Chondrocyte (in vitro differentiated cells): ENCODE measurements around the gene TMEM150C. TPM values are rescaled to one million over a fixed set of nuclear protein-coding genes. Genes with fewer than 3 reads are reported as not detected.

Source experiments
- DNase-seq: peaks from one replicate; pipeline ENCODE4 v3.0.0; 2021; ENCODE audit warnings: mixed read lengths, low spot score
- H3K27ac Mint-ChIP-seq: one replicate; pipeline ENCODE4 v1.8.0; 2021; ENCODE audit warnings: mild to moderate bottlenecking, moderate library complexity, mixed read lengths; ENCODE audit not compliant: unreplicated experiment
- H3K27me3 Mint-ChIP-seq: 2 replicates; pipeline ENCODE4 v1.8.0; 2021; ENCODE audit warnings: low read depth, mixed read lengths
- H3K36me3 Mint-ChIP-seq: 2 replicates; pipeline ENCODE4 v1.8.0; 2021; ENCODE audit warnings: low read depth, mixed read lengths
- H3K4me1 Mint-ChIP-seq: 2 replicates; pipeline ENCODE4 v1.8.0; 2021; ENCODE audit warnings: low read depth, mild to moderate bottlenecking, mixed read lengths
- H3K4me3 Mint-ChIP-seq: one replicate; pipeline ENCODE4 v1.8.0; 2021; ENCODE audit warnings: mild to moderate bottlenecking, moderate library complexity, mixed read lengths; ENCODE audit not compliant: unreplicated experiment
- H3K9me3 Mint-ChIP-seq: 2 replicates; pipeline ENCODE4 v1.8.0; 2021; ENCODE audit warnings: low read depth, mixed read lengths
- CTCF ChIP-seq: fragments of 200-600 bp; sonication (generic); IDR thresholded peaks from 2 replicates; pipeline ENCODE4 v1.5.0; 2021; ENCODE audit warnings: antibody characterized with exemption, mild to moderate bottlenecking, moderate library complexity
- total RNA-seq: library from RNA; stranded (reverse); gene quantifications from 3 replicates; pipeline ENCODE4 v1.2.1, GENCODE V29; 2021

The TMEM150C gene
- total RNA-seq, 1 donor from 2014 or later = 2.3 TPM

GRCh38 chr4:82439088-82439487 is 122.7 kb downstream of the TMEM150C start:
- no peaks in the 10 kb centered on the region for H3K27me3 Mint-ChIP-seq
- no peak for TF ChIP-seq CTCF
- no peak overlapping the region for H3K27ac Mint-ChIP-seq
- no peak overlapping the region for H3K4me3 Mint-ChIP-seq
- no peak for DNase-seq
- H3K36me3 Mint-ChIP-seq = peaks cover 2% of the 10 kb centered on the region
- H3K9me3 Mint-ChIP-seq = no peaks in the 10 kb centered on the region
- peaks cover 10% of the 10 kb centered on the region for H3K4me1 Mint-ChIP-seq

GRCh38 chr4:82437285-82438005 is 124.3 kb downstream of the TMEM150C start:
- DNase-seq = no peak
- H3K27ac Mint-ChIP-seq = peak overlapping the region; percentile 75

GRCh38 chr4:82436780-82437179 is 125.0 kb downstream of the TMEM150C start:
- no peak for DNase-seq
- Mint-ChIP-seq H3K4me1 (peaks cover 30% of the 10 kb centered on the region), H3K27me3 (no peaks in the 10 kb centered on the region), H3K9me3 (no peaks in the 10 kb centered on the region), H3K27ac (peak overlapping the region; percentile 30), H3K36me3 (peaks cover 2% of the 10 kb centered on the region), H3K4me3 (no peak overlapping the region)
- TF ChIP-seq CTCF = no peak

More at GRCh38 chr4:82437285-82438005, 124.3 kb downstream of the TMEM150C start:
- peaks cover 2% of the 10 kb centered on the region for H3K36me3 Mint-ChIP-seq
- H3K4me3 Mint-ChIP-seq = no peak overlapping the region
- no peaks in the 10 kb centered on the region for H3K9me3 Mint-ChIP-seq
- peaks cover 23% of the 10 kb centered on the region for H3K4me1 Mint-ChIP-seq
- TF ChIP-seq CTCF = no peak
- H3K27me3 Mint-ChIP-seq = no peaks in the 10 kb centered on the region

- Mint-ChIP-seq H3K27me3 (no peaks in the 10 kb centered on the region), H3K4me1 (peaks cover 37% of the 10 kb centered on the region), H3K9me3 (no peaks in the 10 kb centered on the region), H3K4me3 (no peak overlapping the region), H3K27ac (no peak overlapping the region), H3K36me3 (peaks cover 2% of the 10 kb centered on the region)
- no peak for DNase-seq
- TF ChIP-seq CTCF = no peak
Measured at GRCh38 chr4:82436130-82436529, 125.7 kb downstream of the TMEM150C start.

GRCh38 chr4:82434949-82435348 is 126.8 kb downstream of the TMEM150C start:
- Mint-ChIP-seq H3K4me1 (peaks cover 37% of the 10 kb centered on the region), H3K36me3 (peaks cover 2% of the 10 kb centered on the region), H3K27me3 (no peaks in the 10 kb centered on the region), H3K27ac (no peak overlapping the region), H3K9me3 (no peaks in the 10 kb centered on the region), H3K4me3 (no peak overlapping the region)
- TF ChIP-seq CTCF = no peak
- DNase-seq = no peak
